HK-2 (cell line): ENCODE data around the gene AKIRIN2.
A peak's percentile ranks its signal among the peaks of the same experiment; 100 is the strongest.
"Not testable (repeated sequence)": the region's sequence is repeated elsewhere in the genome, so short reads cannot be mapped to it uniquely, and the experiment has no call there.

Experiments
- DNase-seq: peaks from one replicate; pipeline ENCODE4 v3.0.0-alpha.2; 2018; ENCODE audit not compliant: unreplicated experiment

AKIRIN2 gene

GRCh38 chr6:87718662-87719433 lies 16.8 kb upstream of the AKIRIN2 start:
- DNase-seq, result no peak

GRCh38 chr6:87716928-87717614 lies 15.0 kb upstream of the AKIRIN2 start:
- no peak for DNase-seq

- no peak for DNase-seq
Measured at GRCh38 chr6:87714093-87714842, 12.2 kb upstream of the AKIRIN2 start.

- DNase-seq, result not testable (repeated sequence)
Measured at GRCh38 chr6:87712713-87713112, 10.7 kb upstream of the AKIRIN2 start.

GRCh38 chr6:87710090-87710489 lies 8.1 kb upstream of the AKIRIN2 start:
- no peak for DNase-seq

GRCh38 chr6:87708581-87709427 lies 6.8 kb upstream of the AKIRIN2 start:
- DNase-seq, result not testable (repeated sequence)

- DNase-seq, result no peak
Measured at GRCh38 chr6:87706187-87706966, 4.3 kb upstream of the AKIRIN2 start.

- DNase-seq, result peak; percentile 65
Measured at GRCh38 chr6:87705070-87705691, 3.1 kb upstream of the AKIRIN2 start.

- not testable (repeated sequence) for DNase-seq
Measured at GRCh38 chr6:87703039-87703438, 1.0 kb upstream of the AKIRIN2 start.

- no peak for DNase-seq
Measured at GRCh38 chr6:87702589-87702945, 534 bp upstream of the AKIRIN2 start.

- no peak for DNase-seq
Measured at GRCh38 chr6:87701344-87701675, 723 bp downstream of the AKIRIN2 start.

GRCh38 chr6:87700397-87701343 lies 1.4 kb downstream of the AKIRIN2 start:
- peak; percentile 59 for DNase-seq

GRCh38 chr6:87699576-87699975 lies 2.5 kb downstream of the AKIRIN2 start:
- no peak for DNase-seq

- no peak for DNase-seq
Measured at GRCh38 chr6:87698547-87699006, 3.5 kb downstream of the AKIRIN2 start.

- DNase-seq, result no peak
Measured at GRCh38 chr6:87697581-87698546, 4.2 kb downstream of the AKIRIN2 start.

GRCh38 chr6:87696817-87697216 lies 5.2 kb downstream of the AKIRIN2 start:
- not testable (repeated sequence) for DNase-seq

- DNase-seq, result no peak
Measured at GRCh38 chr6:87692086-87692485, 9.9 kb downstream of the AKIRIN2 start.

GRCh38 chr6:87690441-87690840 lies 11.6 kb downstream of the AKIRIN2 start:
- no peak for DNase-seq
